ENCODE data around the gene GNB1L.

DNA sequence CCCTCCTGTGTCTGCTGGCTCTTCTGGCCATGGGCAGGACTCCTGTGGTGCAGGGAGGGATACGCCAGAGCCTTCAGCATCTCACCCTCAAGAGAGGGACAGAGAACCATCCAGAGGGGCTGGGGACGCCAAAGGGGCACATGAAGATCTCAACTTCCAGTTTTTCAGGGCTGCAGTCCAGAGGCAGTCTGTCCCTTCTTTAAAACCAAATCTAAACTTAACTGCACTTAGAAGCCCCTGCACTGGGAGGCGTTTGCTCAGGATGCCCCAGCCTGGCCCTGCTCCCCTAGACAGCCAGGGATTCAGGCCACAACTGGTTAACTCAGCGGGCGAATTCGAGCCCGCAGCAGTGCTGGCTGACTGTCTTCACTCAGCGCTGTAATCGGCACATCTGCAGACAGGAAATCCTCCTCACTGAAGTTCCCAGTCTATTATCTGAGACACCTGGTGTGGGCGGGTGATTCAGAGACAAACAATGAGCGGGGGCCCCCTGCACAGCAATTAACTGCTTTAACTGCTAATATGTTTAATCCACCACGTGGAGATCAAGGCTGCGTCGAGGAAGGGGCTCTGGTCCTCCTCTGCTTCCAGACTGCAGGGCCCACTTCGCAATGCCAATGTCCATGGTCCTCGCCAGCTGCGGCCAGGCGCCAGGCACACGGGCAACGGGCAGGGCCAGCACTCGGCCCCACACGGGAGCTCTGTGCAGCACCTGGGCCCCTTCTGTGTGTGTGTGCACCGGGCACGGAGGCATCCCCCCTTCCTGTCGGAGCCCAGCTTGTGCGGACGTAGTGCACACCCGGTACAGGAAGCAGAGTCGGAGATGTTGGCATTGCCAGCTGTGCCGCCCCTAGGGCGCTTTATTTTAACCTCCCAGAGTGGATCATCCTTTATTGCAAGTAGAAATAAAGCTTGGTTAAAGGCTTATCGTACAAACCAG lies 36.9 kb upstream of the GNB1L start:
- TF ChIP-seq, protein P1, sequence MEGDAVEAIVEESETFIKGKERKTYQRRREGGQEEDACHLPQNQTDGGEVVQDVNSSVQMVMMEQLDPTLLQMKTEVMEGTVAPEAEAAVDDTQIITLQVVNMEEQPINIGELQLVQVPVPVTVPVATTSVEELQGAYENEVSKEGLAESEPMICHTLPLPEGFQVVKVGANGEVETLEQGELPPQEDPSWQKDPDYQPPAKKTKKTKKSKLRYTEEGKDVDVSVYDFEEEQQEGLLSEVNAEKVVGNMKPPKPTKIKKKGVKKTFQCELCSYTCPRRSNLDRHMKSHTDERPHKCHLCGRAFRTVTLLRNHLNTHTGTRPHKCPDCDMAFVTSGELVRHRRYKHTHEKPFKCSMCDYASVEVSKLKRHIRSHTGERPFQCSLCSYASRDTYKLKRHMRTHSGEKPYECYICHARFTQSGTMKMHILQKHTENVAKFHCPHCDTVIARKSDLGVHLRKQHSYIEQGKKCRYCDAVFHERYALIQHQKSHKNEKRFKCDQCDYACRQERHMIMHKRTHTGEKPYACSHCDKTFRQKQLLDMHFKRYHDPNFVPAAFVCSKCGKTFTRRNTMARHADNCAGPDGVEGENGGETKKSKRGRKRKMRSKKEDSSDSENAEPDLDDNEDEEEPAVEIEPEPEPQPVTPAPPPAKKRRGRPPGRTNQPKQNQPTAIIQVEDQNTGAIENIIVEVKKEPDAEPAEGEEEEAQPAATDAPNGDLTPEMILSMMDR (IDR thresholded peaks at IDR 0.05; ENCODE audit: low read depth, low read length): no peak
- no peak for TF ChIP-seq EZH2phosphoT487 (IDR thresholded peaks at IDR 0.05; ENCODE audit: low read depth)
